SK-N-MC (cell line): ENCODE measurements around the gene NEAT1.
"Not testable (repeated sequence)": the region's sequence is repeated elsewhere in the genome, so short reads cannot be mapped to it uniquely, and the experiment has no call there.

Experiments
- EZH2 ChIP-seq: fragments of 200-600 bp; sonication (generic); IDR thresholded peaks from one replicate; pipeline ENCODE4 v1.6.1; 2017; ENCODE audit warnings: antibody characterized with exemption
- POLR2AphosphoS5 ChIP-seq: IDR thresholded peaks from 2 replicates; pipeline ENCODE4 v1.6.1; 2012; ENCODE audit warnings: mild to moderate bottlenecking, low read depth, low read length, borderline replicate concordance

DNA sequence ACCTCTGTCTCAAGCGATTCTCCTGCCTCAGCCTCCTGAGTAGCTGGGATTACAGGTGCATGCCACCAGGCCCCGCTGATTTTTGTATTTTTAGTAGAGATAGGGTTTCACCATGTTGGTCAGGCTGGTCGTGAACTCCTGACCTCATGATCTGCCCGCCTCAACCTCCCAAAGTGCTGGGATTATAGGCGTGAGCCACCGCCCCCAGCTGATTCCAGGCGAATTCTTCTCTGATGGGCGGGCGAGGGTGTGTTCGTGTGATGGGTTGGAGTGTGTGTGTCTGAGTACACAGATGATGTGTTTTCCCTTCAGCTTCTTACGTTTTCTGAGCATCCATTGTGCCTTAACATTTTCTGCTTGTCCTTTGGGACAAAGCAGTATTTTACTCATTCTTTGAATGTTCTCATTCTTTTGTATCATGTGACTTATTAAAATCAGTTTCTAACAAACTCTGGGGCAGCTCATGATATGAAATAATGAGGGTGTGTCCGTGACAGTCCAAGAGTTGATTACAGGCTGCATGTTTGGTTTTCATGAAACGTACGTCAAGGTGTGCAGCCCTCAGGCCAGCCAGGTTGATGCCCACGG lies 9.4 kb upstream of the NEAT1 start:
- TF ChIP-seq EZH2, POLR2AphosphoS5: not testable (repeated sequence)
